ENCODE results near the gene TUSC2. TPM values are rescaled to one million over a fixed set of nuclear protein-coding genes. Genes with fewer than 3 reads are reported as not detected.

The TUSC2 gene
- polyA plus RNA-seq, 1 of the 3 experiments (the other 2 are of a cell fraction): 58.7 TPM

DNA sequence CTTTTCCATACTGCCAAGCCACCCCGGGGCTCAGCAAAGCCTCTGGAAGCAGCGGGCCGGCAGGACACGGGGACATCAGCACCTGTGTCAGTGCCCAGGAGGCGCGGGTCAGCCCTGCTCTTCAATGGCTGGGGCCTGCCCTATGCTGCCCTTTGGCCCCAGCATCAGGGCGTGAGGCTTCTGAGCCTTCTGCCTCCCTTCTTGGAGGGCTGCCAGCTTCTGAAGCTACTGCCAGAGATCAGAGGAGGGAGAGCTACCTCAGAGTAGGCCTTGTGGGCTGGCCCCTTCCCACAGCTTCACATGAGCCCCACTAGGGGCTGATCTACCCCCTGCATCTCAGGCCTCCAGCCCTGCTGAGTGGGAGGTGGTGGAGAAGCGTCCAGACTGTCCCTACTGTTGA, 44.3 kb upstream of the TUSC2 start:
- H3K79me2 ChIP-seq (ENCODE audit: insufficient read depth): no peaks in the 10 kb centered on the region
- no peaks in the 10 kb centered on the region for H3K9me2 ChIP-seq
- no peak overlapping the region for H2AFZ ChIP-seq (ENCODE audit: low read depth)
- H3K4me2 ChIP-seq: no peak overlapping the region
- peak; percentile 72 for DNase-seq
- WGBS (ENCODE audit: low lambda C conversion rate): 64% methylated on average over 7 of the region's 8 CpGs
- H3F3A ChIP-seq (replicated peaks; ENCODE audit: insufficient read depth): no peaks in the 10 kb centered on the region
- peaks cover 0 to 89% of the 10 kb centered on the region in 2 experiments; a peak in 2 of 4 replicates for H3K4me1 ChIP-seq (ENCODE audit: control insufficient read depth in 1 of 2, insufficient read depth in 2 of 2, low read depth in 1 of 2, low read length in 1 of 2)
- H3K27me3 ChIP-seq (ENCODE audit: insufficient read depth): no peaks in the 10 kb centered on the region
- H3K27ac ChIP-seq (ENCODE audit: low read depth in 2 of 2, low read length in 1 of 2): peak overlapping the region in 1 of 2 experiments; percentile 56; a peak in 2 of 4 replicates
- ChIA-PET POLR2A (interaction anchor here (1.0 kb wide), 1 partner anchor 13 kb away, joined by 3 read pairs; no protein-coding TSS in a partner anchor), CTCF (no interaction called here)
- TF ChIP-seq, protein P1, sequence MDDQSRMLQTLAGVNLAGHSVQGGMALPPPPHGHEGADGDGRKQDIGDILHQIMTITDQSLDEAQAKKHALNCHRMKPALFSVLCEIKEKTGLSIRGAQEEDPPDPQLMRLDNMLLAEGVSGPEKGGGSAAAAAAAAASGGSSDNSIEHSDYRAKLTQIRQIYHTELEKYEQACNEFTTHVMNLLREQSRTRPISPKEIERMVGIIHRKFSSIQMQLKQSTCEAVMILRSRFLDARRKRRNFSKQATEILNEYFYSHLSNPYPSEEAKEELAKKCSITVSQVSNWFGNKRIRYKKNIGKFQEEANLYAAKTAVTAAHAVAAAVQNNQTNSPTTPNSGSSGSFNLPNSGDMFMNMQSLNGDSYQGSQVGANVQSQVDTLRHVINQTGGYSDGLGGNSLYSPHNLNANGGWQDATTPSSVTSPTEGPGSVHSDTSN (IDR thresholded peaks at IDR 0.05): no peak
- TF ChIP-seq RAD21 (IDR thresholded peaks at IDR 0.05; ENCODE audit: low read length): peak; percentile 10; the same call in 1 of the 2 replicates
- H3K36me3 ChIP-seq (replicated peaks in 1 of 2; ENCODE audit: control insufficient read depth in 1 of 2, insufficient read depth in 2 of 2, low read length in 1 of 2): no peaks in the 10 kb centered on the region
- H3K4me3 ChIP-seq (ENCODE audit: low read depth in 2 of 2, low read length in 1 of 2): no peak overlapping the region
- H4K20me1 ChIP-seq (ENCODE audit: insufficient read depth): no peaks in the 10 kb centered on the region
- no peaks in the 10 kb centered on the region for H3K9me3 ChIP-seq
- no peak overlapping the region for H3K9ac ChIP-seq

- no peak overlapping the region for H3K4me2 ChIP-seq
- no peaks in the 10 kb centered on the region for H3K9me2 ChIP-seq
- DNase-seq: no peak
- no peaks in the 10 kb centered on the region for H3K27me3 ChIP-seq (ENCODE audit: insufficient read depth)
- ChIA-PET POLR2A (interaction anchor here (1.0 to 4.6 kb wide), 6 partner anchors 9 to 23 kb away, joined by 3 to 28 read pairs (median 6); partner anchors contain the start of genes CYB561D2, NPRL2 and TMEM115), CTCF (interaction anchor here (0.6 to 5.8 kb wide), 32 partner anchors 8 to 245 kb away, joined by 3 to 70 read pairs (median 4); partner anchors contain the start of genes HYAL3, MAPKAPK3, NAA80 and TUSC2)
- H2AFZ ChIP-seq (ENCODE audit: low read depth): no peak overlapping the region
- H3K4me3 ChIP-seq (ENCODE audit: low read depth in 2 of 2, low read length in 1 of 2): no peak overlapping the region
- TF ChIP-seq TEAD4 (IDR thresholded peaks at IDR 0.05; ENCODE audit: borderline replicate concordance, insufficient read depth) (no peak), GABPA (IDR thresholded peaks at IDR 0.05; ENCODE audit: low read depth) (no peak), NRF1 (IDR thresholded peaks at IDR 0.05; ENCODE audit: low read depth, low read length) (no peak), RXRA (IDR thresholded peaks at IDR 0.05; ENCODE audit: borderline replicate concordance, low read depth) (no peak)
- no peaks in the 10 kb centered on the region for H3K36me3 ChIP-seq (replicated peaks in 1 of 2; ENCODE audit: control insufficient read depth in 1 of 2, insufficient read depth in 2 of 2, low read length in 1 of 2)
- peak overlapping the region in 1 of 2 experiments; percentile 56; a peak in 2 of 4 replicates for H3K27ac ChIP-seq (ENCODE audit: low read depth in 2 of 2, low read length in 1 of 2)
- no peaks in the 10 kb centered on the region for H3F3A ChIP-seq (replicated peaks; ENCODE audit: insufficient read depth)
- H3K9ac ChIP-seq: no peak overlapping the region
- H3K9me3 ChIP-seq: no peaks in the 10 kb centered on the region
- peaks cover 0 to 84% of the 10 kb centered on the region in 2 experiments; a peak in 2 of 4 replicates for H3K4me1 ChIP-seq (ENCODE audit: control insufficient read depth in 1 of 2, insufficient read depth in 2 of 2, low read depth in 1 of 2, low read length in 1 of 2)
- no peaks in the 10 kb centered on the region for H4K20me1 ChIP-seq (ENCODE audit: insufficient read depth)
- 50% methylated on average over 1 of the region's 3 CpGs for WGBS (ENCODE audit: low lambda C conversion rate)
- no peaks in the 10 kb centered on the region for H3K79me2 ChIP-seq (ENCODE audit: insufficient read depth)
Measured at GRCh38 chr3:50371133-50371685, 43.2 kb upstream of the TUSC2 start.

- peak; percentile 78 for DNase-seq
- TF ChIP-seq FOSL2 (IDR thresholded peaks at IDR 0.05; ENCODE audit: borderline replicate concordance, low read depth) (no peak), TAF1 (IDR thresholded peaks at IDR 0.05; ENCODE audit: borderline replicate concordance, low read depth, low read length) (no peak), SMC3 (IDR thresholded peaks at IDR 0.05; ENCODE audit: low read depth, low read length) (peak; percentile 46), RAD21 (IDR thresholded peaks at IDR 0.05; ENCODE audit: low read length) (peak; percentile 72), GABPA (IDR thresholded peaks at IDR 0.05; ENCODE audit: low read depth) (no peak)
- TF ChIP-seq, protein P1 (IDR thresholded peaks at IDR 0.05): no peak
- TF ChIP-seq, protein P2, sequence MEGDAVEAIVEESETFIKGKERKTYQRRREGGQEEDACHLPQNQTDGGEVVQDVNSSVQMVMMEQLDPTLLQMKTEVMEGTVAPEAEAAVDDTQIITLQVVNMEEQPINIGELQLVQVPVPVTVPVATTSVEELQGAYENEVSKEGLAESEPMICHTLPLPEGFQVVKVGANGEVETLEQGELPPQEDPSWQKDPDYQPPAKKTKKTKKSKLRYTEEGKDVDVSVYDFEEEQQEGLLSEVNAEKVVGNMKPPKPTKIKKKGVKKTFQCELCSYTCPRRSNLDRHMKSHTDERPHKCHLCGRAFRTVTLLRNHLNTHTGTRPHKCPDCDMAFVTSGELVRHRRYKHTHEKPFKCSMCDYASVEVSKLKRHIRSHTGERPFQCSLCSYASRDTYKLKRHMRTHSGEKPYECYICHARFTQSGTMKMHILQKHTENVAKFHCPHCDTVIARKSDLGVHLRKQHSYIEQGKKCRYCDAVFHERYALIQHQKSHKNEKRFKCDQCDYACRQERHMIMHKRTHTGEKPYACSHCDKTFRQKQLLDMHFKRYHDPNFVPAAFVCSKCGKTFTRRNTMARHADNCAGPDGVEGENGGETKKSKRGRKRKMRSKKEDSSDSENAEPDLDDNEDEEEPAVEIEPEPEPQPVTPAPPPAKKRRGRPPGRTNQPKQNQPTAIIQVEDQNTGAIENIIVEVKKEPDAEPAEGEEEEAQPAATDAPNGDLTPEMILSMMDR (IDR thresholded peaks at IDR 0.05): peak; percentile 31
- Histone ChIP-seq H2AFZ (ENCODE audit: low read depth) (no peak overlapping the region), H3K4me1 (ENCODE audit: control insufficient read depth in 1 of 2, insufficient read depth in 2 of 2, low read depth in 1 of 2, low read length in 1 of 2) (peaks cover 0 to 78% of the 10 kb centered on the region in 2 experiments; a peak in 2 of 4 replicates), H3K36me3 (replicated peaks in 1 of 2; ENCODE audit: control insufficient read depth in 1 of 2, insufficient read depth in 2 of 2, low read length in 1 of 2) (no peaks in the 10 kb centered on the region), H3K79me2 (ENCODE audit: insufficient read depth) (no peaks in the 10 kb centered on the region), H3K27ac (ENCODE audit: low read depth in 2 of 2, low read length in 1 of 2) (peak overlapping the region in 1 of 2 experiments; percentile 56; a peak in 2 of 4 replicates), H3F3A (replicated peaks; ENCODE audit: insufficient read depth) (no peaks in the 10 kb centered on the region), H3K27me3 (ENCODE audit: insufficient read depth) (no peaks in the 10 kb centered on the region), H3K4me3 (ENCODE audit: low read depth in 2 of 2, low read length in 1 of 2) (no peak overlapping the region), H3K9me3 (no peaks in the 10 kb centered on the region), H4K20me1 (ENCODE audit: insufficient read depth) (no peaks in the 10 kb centered on the region), H3K4me2 (no peak overlapping the region), H3K9ac (no peak overlapping the region), H3K9me2 (no peaks in the 10 kb centered on the region)
- 58% methylated on average over 14 of the region's 14 CpGs for WGBS (ENCODE audit: low lambda C conversion rate)
- ChIA-PET POLR2A (interaction anchor here (1.1 to 4.6 kb wide), 6 partner anchors 10 to 22 kb away, joined by 3 to 28 read pairs (median 8); partner anchors contain the start of genes CYB561D2 and NPRL2), CTCF (interaction anchor here (0.6 to 5.8 kb wide), 33 partner anchors 9 to 246 kb away, joined by 3 to 70 read pairs (median 4); partner anchors contain the start of genes HYAL3, MAPKAPK3, NAA80 and TUSC2)
Measured at GRCh38 chr3:50370594-50370993, 42.6 kb upstream of the TUSC2 start.
